HUES48 (cell line): ENCODE results near the gene AHCTF1.
"Not testable (repeated sequence)": the region's sequence is repeated elsewhere in the genome, so short reads cannot be mapped to it uniquely, and the experiment has no call there.

Experiments
- H3K27ac ChIP-seq: one replicate; pipeline ENCODE4 v1.7.0; 2013; ENCODE audit warnings: low read depth, low read length, inconsistent platforms
- H3K27me3 ChIP-seq: 2 replicates; pipeline ENCODE4 v1.6.1; 2013; ENCODE audit warnings: mild to moderate bottlenecking, low read length; ENCODE audit not compliant: control insufficient read depth, insufficient read depth
- H3K36me3 ChIP-seq: 2 replicates; pipeline ENCODE4 v1.6.1; 2013; ENCODE audit warnings: low read length; ENCODE audit not compliant: control insufficient read depth, insufficient read depth
- H3K4me1 ChIP-seq: 2 replicates; pipeline ENCODE4 v1.6.1; 2013; ENCODE audit warnings: mild to moderate bottlenecking, low read length; ENCODE audit not compliant: control insufficient read depth, insufficient read depth
- H3K4me3 ChIP-seq: 2 replicates; pipeline ENCODE4 v1.5.1; 2013; ENCODE audit warnings: mild to moderate bottlenecking, low read depth, low read length
- H3K9ac ChIP-seq: 2 replicates; pipeline ENCODE4 v1.6.1; 2013; ENCODE audit warnings: mild to moderate bottlenecking, low read depth, low read length, moderate library complexity
- H3K9me3 ChIP-seq: 2 replicates; pipeline ENCODE4 v1.6.1; 2013; ENCODE audit warnings: low read length; ENCODE audit not compliant: control insufficient read depth, insufficient read depth

The AHCTF1 gene

GRCh38 chr1:246836209-246836966 is 95.4 kb downstream of the AHCTF1 start:
- H3K4me3 ChIP-seq: no peak overlapping the region
- H3K9ac ChIP-seq: no peak overlapping the region
- peaks cover 12% of the 10 kb centered on the region for H3K36me3 ChIP-seq
- H3K9me3 ChIP-seq: no peaks in the 10 kb centered on the region
- no peaks in the 10 kb centered on the region for H3K27me3 ChIP-seq
- no peaks in the 10 kb centered on the region for H3K4me1 ChIP-seq
- no peak overlapping the region for H3K27ac ChIP-seq

GRCh38 chr1:246831543-246831942 is 100.2 kb downstream of the AHCTF1 start:
- no peak overlapping the region for H3K9ac ChIP-seq
- no peaks in the 10 kb centered on the region for H3K4me1 ChIP-seq
- H3K27ac ChIP-seq: no peak overlapping the region
- no peak overlapping the region for H3K4me3 ChIP-seq
- no peaks in the 10 kb centered on the region for H3K27me3 ChIP-seq
- peaks cover 20% of the 10 kb centered on the region for H3K9me3 ChIP-seq
- no peaks in the 10 kb centered on the region for H3K36me3 ChIP-seq

GRCh38 chr1:246828818-246829217 is 102.9 kb downstream of the AHCTF1 start:
- Histone ChIP-seq H3K4me1 (no peaks in the 10 kb centered on the region), H3K9ac (no peak overlapping the region), H3K27me3 (no peaks in the 10 kb centered on the region), H3K4me3 (no peak overlapping the region), H3K9me3 (peaks cover 20% of the 10 kb centered on the region), H3K27ac (no peak overlapping the region), H3K36me3 (no peaks in the 10 kb centered on the region)

- H3K4me1 ChIP-seq: no peaks in the 10 kb centered on the region
- no peak overlapping the region for H3K9ac ChIP-seq
- H3K27me3 ChIP-seq: no peaks in the 10 kb centered on the region
- H3K36me3 ChIP-seq: no peaks in the 10 kb centered on the region
- H3K4me3 ChIP-seq: no peak overlapping the region
- H3K27ac ChIP-seq: no peak overlapping the region
- peaks cover 20% of the 10 kb centered on the region for H3K9me3 ChIP-seq
Observed at GRCh38 chr1:246827396-246827795, 104.4 kb downstream of the AHCTF1 start.

GRCh38 chr1:246825557-246826175 is 106.1 kb downstream of the AHCTF1 start:
- Histone ChIP-seq H3K9ac (no peak overlapping the region), H3K36me3 (no peaks in the 10 kb centered on the region), H3K4me1 (no peaks in the 10 kb centered on the region)

GRCh38 chr1:246824541-246824940 is 107.2 kb downstream of the AHCTF1 start:
- H3K9me3 ChIP-seq: peaks cover 13% of the 10 kb centered on the region; the same call in 1 of the 2 replicates
- H3K36me3 ChIP-seq: no peaks in the 10 kb centered on the region
- H3K9ac ChIP-seq: no peak overlapping the region
- H3K27ac ChIP-seq: no peak overlapping the region
- H3K4me3 ChIP-seq: no peak overlapping the region
- H3K27me3 ChIP-seq: no peaks in the 10 kb centered on the region
- H3K4me1 ChIP-seq: no peaks in the 10 kb centered on the region

More at GRCh38 chr1:246825557-246826175, 106.1 kb downstream of the AHCTF1 start:
- no peaks in the 10 kb centered on the region for H3K27me3 ChIP-seq
- peaks cover 20% of the 10 kb centered on the region for H3K9me3 ChIP-seq
- H3K27ac ChIP-seq: no peak overlapping the region
- H3K4me3 ChIP-seq: no peak overlapping the region

GRCh38 chr1:246822154-246822553 is 109.6 kb downstream of the AHCTF1 start:
- not testable (repeated sequence) for H3K9me3 ChIP-seq, H3K36me3 ChIP-seq, H3K4me3 ChIP-seq, H3K27ac ChIP-seq, H3K27me3 ChIP-seq, H3K4me1 ChIP-seq, H3K9ac ChIP-seq

GRCh38 chr1:246820666-246821065 is 111.1 kb downstream of the AHCTF1 start:
- Histone ChIP-seq H3K9ac (no peak overlapping the region), H3K4me1 (no peaks in the 10 kb centered on the region), H3K27ac (no peak overlapping the region)

GRCh38 chr1:246817778-246818177 is 114.0 kb downstream of the AHCTF1 start:
- H3K36me3 ChIP-seq, H3K9me3 ChIP-seq, H3K4me1 ChIP-seq, H3K27ac ChIP-seq, H3K27me3 ChIP-seq, H3K9ac ChIP-seq, H3K4me3 ChIP-seq: not testable (repeated sequence)

More at GRCh38 chr1:246820666-246821065, 111.1 kb downstream of the AHCTF1 start:
- no peaks in the 10 kb centered on the region for H3K36me3 ChIP-seq
- H3K27me3 ChIP-seq: no peaks in the 10 kb centered on the region
- H3K4me3 ChIP-seq: no peak overlapping the region
- no peaks in the 10 kb centered on the region for H3K9me3 ChIP-seq

- H3K27me3 ChIP-seq: no peaks in the 10 kb centered on the region
- no peaks in the 10 kb centered on the region for H3K9me3 ChIP-seq
- H3K36me3 ChIP-seq: no peaks in the 10 kb centered on the region
- H3K9ac ChIP-seq: no peak overlapping the region
- no peak overlapping the region for H3K27ac ChIP-seq
- H3K4me3 ChIP-seq: no peak overlapping the region
- peaks cover 9% of the 10 kb centered on the region; the same call in 1 of the 2 replicates for H3K4me1 ChIP-seq
Observed at GRCh38 chr1:246815693-246816270, 116.0 kb downstream of the AHCTF1 start.

- Histone ChIP-seq H3K27me3 (no peaks in the 10 kb centered on the region), H3K9me3 (no peaks in the 10 kb centered on the region)
Observed at GRCh38 chr1:246814890-246815289, 116.9 kb downstream of the AHCTF1 start.

More at GRCh38 chr1:246814890-246815289, 116.9 kb downstream of the AHCTF1 start:
- no peak overlapping the region for H3K4me3 ChIP-seq
- no peak overlapping the region for H3K9ac ChIP-seq
- H3K4me1 ChIP-seq: peaks cover 9% of the 10 kb centered on the region; the same call in 1 of the 2 replicates
- H3K36me3 ChIP-seq: no peaks in the 10 kb centered on the region
- H3K27ac ChIP-seq: no peak overlapping the region
